HUES48 (cell line): ENCODE data around the gene SLC24A3.

Experiments used
- H3K27ac ChIP-seq: one replicate; pipeline ENCODE4 v1.7.0; 2013; ENCODE audit warnings: low read depth, low read length, inconsistent platforms
- H3K27me3 ChIP-seq: 2 replicates; pipeline ENCODE4 v1.6.1; 2013; ENCODE audit warnings: mild to moderate bottlenecking, low read length; ENCODE audit not compliant: control insufficient read depth, insufficient read depth
- H3K36me3 ChIP-seq: 2 replicates; pipeline ENCODE4 v1.6.1; 2013; ENCODE audit warnings: low read length; ENCODE audit not compliant: control insufficient read depth, insufficient read depth
- H3K4me1 ChIP-seq: 2 replicates; pipeline ENCODE4 v1.6.1; 2013; ENCODE audit warnings: mild to moderate bottlenecking, low read length; ENCODE audit not compliant: control insufficient read depth, insufficient read depth
- H3K4me3 ChIP-seq: 2 replicates; pipeline ENCODE4 v1.5.1; 2013; ENCODE audit warnings: mild to moderate bottlenecking, low read depth, low read length
- H3K9ac ChIP-seq: 2 replicates; pipeline ENCODE4 v1.6.1; 2013; ENCODE audit warnings: mild to moderate bottlenecking, low read depth, low read length, moderate library complexity
- H3K9me3 ChIP-seq: 2 replicates; pipeline ENCODE4 v1.6.1; 2013; ENCODE audit warnings: low read length; ENCODE audit not compliant: control insufficient read depth, insufficient read depth

Gene SLC24A3

GRCh38 chr20:19408971-19409370 is 196.5 kb downstream of the SLC24A3 start:
- no peak overlapping the region for H3K27ac ChIP-seq
- H3K27me3 ChIP-seq = no peaks in the 10 kb centered on the region
- H3K9ac ChIP-seq = no peak overlapping the region
- no peaks in the 10 kb centered on the region for H3K36me3 ChIP-seq
- H3K4me1 ChIP-seq = no peaks in the 10 kb centered on the region
- no peak overlapping the region for H3K4me3 ChIP-seq
- no peaks in the 10 kb centered on the region for H3K9me3 ChIP-seq

- Histone ChIP-seq H3K4me3 (no peak overlapping the region), H3K9me3 (no peaks in the 10 kb centered on the region), H3K4me1 (no peaks in the 10 kb centered on the region), H3K36me3 (no peaks in the 10 kb centered on the region), H3K9ac (no peak overlapping the region), H3K27me3 (no peaks in the 10 kb centered on the region), H3K27ac (no peak overlapping the region)
These were observed 199.4 kb downstream of the SLC24A3 start for GRCh38 chr20:19411811-19412210.

DNA sequence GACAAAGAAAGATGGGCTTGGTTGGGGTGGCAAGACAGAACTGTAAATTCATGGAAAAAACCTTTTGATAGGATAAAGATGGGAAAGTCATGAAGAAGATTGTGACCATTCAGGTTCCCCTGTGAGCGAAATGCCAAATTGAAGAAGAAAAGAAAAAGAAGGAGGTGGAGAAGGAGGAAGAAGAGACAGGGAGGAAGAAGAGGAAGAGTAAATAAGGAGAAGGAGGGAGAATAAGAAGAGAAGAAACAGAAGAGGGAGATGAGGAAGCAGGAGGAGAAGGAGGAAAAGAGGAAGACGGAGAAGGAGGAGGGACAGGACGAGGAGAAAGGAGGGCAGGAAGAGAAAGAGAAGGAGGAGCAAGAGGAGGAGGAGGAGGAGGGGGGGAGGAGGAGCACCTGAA is 199.8 kb downstream of the SLC24A3 start:
- H3K9ac ChIP-seq = no peak overlapping the region
- no peaks in the 10 kb centered on the region for H3K36me3 ChIP-seq
- H3K27me3 ChIP-seq = no peaks in the 10 kb centered on the region
- no peaks in the 10 kb centered on the region for H3K9me3 ChIP-seq
- H3K27ac ChIP-seq = no peak overlapping the region
- no peaks in the 10 kb centered on the region for H3K4me1 ChIP-seq
- H3K4me3 ChIP-seq = no peak overlapping the region

- no peaks in the 10 kb centered on the region for H3K36me3 ChIP-seq
- H3K4me3 ChIP-seq = no peak overlapping the region
- H3K9me3 ChIP-seq = no peaks in the 10 kb centered on the region
- no peaks in the 10 kb centered on the region for H3K27me3 ChIP-seq
- no peak overlapping the region for H3K9ac ChIP-seq
- no peaks in the 10 kb centered on the region for H3K4me1 ChIP-seq
- no peak overlapping the region for H3K27ac ChIP-seq
These were observed 202.2 kb downstream of the SLC24A3 start for GRCh38 chr20:19414600-19414999.

DNA sequence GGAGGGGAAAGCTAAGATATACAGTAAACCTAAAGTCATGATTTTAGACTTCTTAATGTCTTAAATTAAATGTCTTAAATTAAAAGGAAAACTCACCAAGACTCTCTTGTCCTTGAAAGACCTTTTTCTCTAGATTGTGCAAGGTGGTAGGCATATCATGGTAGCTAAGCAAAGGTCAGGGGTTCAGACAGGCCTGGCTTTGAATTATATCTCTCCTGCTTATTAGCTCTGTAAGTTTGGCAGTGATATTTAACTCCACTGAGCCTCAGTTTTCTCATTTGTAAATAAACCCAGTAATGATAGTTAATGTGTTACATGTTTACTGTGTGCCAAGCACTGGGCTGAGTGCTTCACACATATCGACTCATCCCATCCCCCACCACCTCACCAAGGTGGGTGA is 203.3 kb downstream of the SLC24A3 start:
- H3K27me3 ChIP-seq = no peaks in the 10 kb centered on the region
- H3K9me3 ChIP-seq = no peaks in the 10 kb centered on the region
- H3K4me3 ChIP-seq = no peak overlapping the region
- H3K27ac ChIP-seq = no peak overlapping the region
- no peaks in the 10 kb centered on the region for H3K4me1 ChIP-seq
- H3K9ac ChIP-seq = no peak overlapping the region
- H3K36me3 ChIP-seq = no peaks in the 10 kb centered on the region

DNA sequence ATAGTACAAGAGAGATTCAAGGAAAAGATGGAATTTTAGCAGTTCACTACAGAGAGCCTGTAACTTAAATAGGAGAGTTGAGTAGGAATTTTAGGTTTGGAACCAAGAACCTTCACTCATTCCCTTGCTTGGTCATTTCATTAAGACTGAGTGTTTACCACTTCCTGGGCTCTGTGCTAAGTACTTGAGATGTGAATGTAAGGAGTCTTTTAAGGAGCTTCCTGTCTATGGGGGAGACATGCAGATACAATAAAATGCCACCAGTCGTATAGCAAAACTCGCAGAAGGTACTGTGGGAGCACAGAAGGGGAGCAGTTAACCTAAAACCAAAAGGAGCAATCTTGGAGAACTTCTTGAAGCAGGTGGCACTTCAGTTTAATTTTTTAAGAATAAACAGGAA is 204.2 kb downstream of the SLC24A3 start:
- Histone ChIP-seq H3K27me3 (no peaks in the 10 kb centered on the region), H3K9me3 (no peaks in the 10 kb centered on the region; the same call in 1 of the 2 replicates), H3K27ac (no peak overlapping the region), H3K4me3 (no peak overlapping the region), H3K9ac (no peak overlapping the region), H3K4me1 (no peaks in the 10 kb centered on the region), H3K36me3 (no peaks in the 10 kb centered on the region)

DNA sequence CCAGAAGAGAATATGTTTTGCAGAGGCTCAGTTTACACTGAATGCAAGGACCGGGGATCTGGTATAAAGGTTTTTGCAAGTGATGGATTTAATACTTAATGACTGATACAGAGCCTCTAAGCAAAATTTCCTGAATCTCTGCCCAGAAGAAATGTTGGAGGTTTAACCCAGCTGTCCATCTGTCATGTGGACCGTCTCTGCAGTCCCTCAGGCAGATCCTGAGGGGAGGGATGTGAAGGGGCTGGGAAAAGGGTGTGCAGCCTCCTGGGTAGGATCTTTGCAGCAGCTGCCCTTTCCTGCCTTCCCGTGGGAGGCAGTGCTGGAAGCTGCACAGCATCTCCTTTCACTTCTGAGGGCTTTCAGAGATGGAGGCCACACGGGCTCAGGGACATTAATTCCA is 207.0 kb downstream of the SLC24A3 start:
- Histone ChIP-seq H3K4me3 (no peak overlapping the region), H3K36me3 (no peaks in the 10 kb centered on the region), H3K9me3 (no peaks in the 10 kb centered on the region; the same call in 1 of the 2 replicates), H3K9ac (no peak overlapping the region), H3K27me3 (no peaks in the 10 kb centered on the region), H3K4me1 (peaks cover 23% of the 10 kb centered on the region), H3K27ac (no peak overlapping the region)

DNA sequence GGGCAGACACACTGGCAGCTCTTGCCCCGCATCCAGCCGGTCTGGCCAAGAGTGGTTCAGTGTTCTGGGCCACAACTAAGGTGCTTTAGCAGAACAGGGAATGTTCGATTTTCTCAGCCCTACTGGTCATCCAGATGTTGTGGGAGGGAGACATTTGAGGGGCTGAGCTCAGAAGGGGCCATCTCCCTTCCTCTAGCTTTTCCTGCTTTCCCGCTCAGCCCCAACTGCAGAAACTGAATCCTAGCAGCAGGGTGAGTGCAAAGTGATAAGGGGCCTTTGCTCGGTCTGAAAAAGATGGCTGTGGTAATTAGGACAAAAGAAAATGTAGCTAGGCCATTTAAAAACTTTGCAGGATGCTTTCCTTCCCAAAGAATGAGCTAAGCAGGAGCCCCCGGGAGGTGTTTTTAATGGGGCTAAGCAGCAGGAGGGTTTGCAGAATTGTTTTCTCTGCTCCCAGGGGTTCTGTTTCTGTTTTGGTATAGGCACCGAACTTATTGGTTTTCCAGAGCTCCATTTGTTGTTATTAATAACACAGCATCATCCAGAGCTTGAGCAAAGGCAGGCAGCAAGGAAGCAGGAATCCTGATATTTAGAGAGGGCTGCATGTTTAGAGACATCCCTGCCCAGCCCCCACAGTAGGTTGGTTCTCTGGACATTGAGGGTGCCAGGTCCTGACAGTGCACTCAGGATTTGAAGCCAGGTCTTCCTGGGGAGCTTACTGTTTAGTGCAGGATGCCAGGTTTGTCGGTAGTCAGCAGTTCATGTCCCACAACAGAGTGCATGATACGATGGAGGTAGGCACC is 210.9 kb downstream of the SLC24A3 start:
- Histone ChIP-seq H3K27me3 (no peaks in the 10 kb centered on the region), H3K36me3 (no peaks in the 10 kb centered on the region), H3K9me3 (no peaks in the 10 kb centered on the region; the same call in 1 of the 2 replicates), H3K4me3 (no peak overlapping the region; the same call in 1 of the 2 replicates), H3K9ac (no peak overlapping the region; the same call in 1 of the 2 replicates), H3K27ac (peak overlapping the region; percentile 81), H3K4me1 (peaks cover 30% of the 10 kb centered on the region)

DNA sequence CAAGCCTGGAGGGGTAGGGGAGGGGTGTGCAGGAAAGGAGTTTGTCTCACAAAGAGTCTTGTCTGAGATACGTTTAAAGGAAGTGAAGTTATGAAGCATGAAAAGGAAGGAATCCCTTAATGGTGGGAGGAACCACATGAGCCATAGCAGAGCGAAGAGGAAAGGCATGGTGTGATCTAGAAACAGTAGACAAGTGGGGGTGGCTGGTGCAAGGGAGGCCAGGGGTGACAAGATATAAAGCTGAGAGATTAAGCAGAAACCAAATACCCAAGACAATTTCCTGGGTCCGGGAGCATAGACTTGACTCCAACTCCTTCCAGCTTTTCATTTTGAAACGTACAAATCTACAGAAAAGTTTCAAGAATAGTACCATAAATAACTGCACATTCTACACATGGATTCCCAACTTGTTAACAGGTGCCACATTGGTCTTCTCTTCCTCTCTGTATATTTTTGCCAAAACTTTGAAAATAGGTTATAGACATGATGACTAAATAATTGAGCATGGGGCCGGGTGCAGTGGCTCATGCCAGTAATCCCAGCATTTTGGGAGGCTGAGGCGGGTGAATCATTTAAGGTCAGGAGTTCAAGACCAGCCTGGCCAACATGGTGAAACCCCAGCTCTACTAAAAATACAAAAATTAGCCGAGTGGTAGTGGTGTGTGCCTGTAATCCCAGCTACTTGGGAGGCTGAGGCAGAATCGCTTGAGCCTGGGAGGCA is 211.6 kb downstream of the SLC24A3 start:
- H3K27me3 ChIP-seq = no peaks in the 10 kb centered on the region
- no peaks in the 10 kb centered on the region; the same call in 1 of the 2 replicates for H3K9me3 ChIP-seq
- no peak overlapping the region for H3K4me3 ChIP-seq
- H3K36me3 ChIP-seq = no peaks in the 10 kb centered on the region
- peak overlapping the region; percentile 81 for H3K27ac ChIP-seq
- peaks cover 30% of the 10 kb centered on the region for H3K4me1 ChIP-seq
- H3K9ac ChIP-seq = no peak overlapping the region

GRCh38 chr20:19426356-19426755 is 213.9 kb downstream of the SLC24A3 start:
- Histone ChIP-seq H3K27me3 (no peaks in the 10 kb centered on the region), H3K27ac (no peak overlapping the region), H3K36me3 (no peaks in the 10 kb centered on the region), H3K9me3 (no peaks in the 10 kb centered on the region; the same call in 1 of the 2 replicates), H3K4me1 (peaks cover 32% of the 10 kb centered on the region), H3K4me3 (no peak overlapping the region), H3K9ac (no peak overlapping the region)

GRCh38 chr20:19427480-19427879 is 215.0 kb downstream of the SLC24A3 start:
- H3K27me3 ChIP-seq = no peaks in the 10 kb centered on the region
- H3K9me3 ChIP-seq = no peaks in the 10 kb centered on the region
- H3K27ac ChIP-seq = no peak overlapping the region
- H3K4me3 ChIP-seq = no peak overlapping the region
- no peaks in the 10 kb centered on the region for H3K36me3 ChIP-seq
- peaks cover 25% of the 10 kb centered on the region for H3K4me1 ChIP-seq
- H3K9ac ChIP-seq = no peak overlapping the region
